Measurements from ENCODE around the gene C3.
"Not testable (repeated sequence)": the region's sequence is repeated elsewhere in the genome, so short reads cannot be mapped to it uniquely, and the experiment has no call there.

Gene C3

GRCh38 chr19:6754653-6755463 lies 34.4 kb upstream of the C3 start:
- Histone ChIP-seq H3K36me3 (ENCODE audit: insufficient read depth, low read depth, low read length) (peaks cover 29% of the 10 kb centered on the region), H3K27me3 (ENCODE audit: insufficient read depth, low read length) (no peaks in the 10 kb centered on the region), H3K4me1 (ENCODE audit: insufficient read depth, low read length) (peaks cover 4% of the 10 kb centered on the region; the same call in 1 of the 2 replicates), H3K27ac (ENCODE audit: low read length) (no peak overlapping the region), H3K9ac (ENCODE audit: low read depth, low read length) (no peak overlapping the region), H3K9me3 (ENCODE audit: insufficient read depth, low read depth, low read length) (no peaks in the 10 kb centered on the region), H3K4me3 (ENCODE audit: low read length) (no peak overlapping the region)

- no peaks in the 10 kb centered on the region for H3K27me3 ChIP-seq (ENCODE audit: insufficient read depth, low read length)
- no peak overlapping the region for H3K4me3 ChIP-seq (ENCODE audit: low read length)
- H3K4me1 ChIP-seq (ENCODE audit: insufficient read depth, low read length): peaks cover 4% of the 10 kb centered on the region; the same call in 1 of the 2 replicates
- no peaks in the 10 kb centered on the region for H3K9me3 ChIP-seq (ENCODE audit: insufficient read depth, low read depth, low read length)
- H3K27ac ChIP-seq (ENCODE audit: low read length): no peak overlapping the region
- peaks cover 36% of the 10 kb centered on the region for H3K36me3 ChIP-seq (ENCODE audit: insufficient read depth, low read depth, low read length)
- no peak overlapping the region for H3K9ac ChIP-seq (ENCODE audit: low read depth, low read length)
Measured at GRCh38 chr19:6754136-6754535, 33.7 kb upstream of the C3 start.

GRCh38 chr19:6753178-6754031 lies 33.0 kb upstream of the C3 start:
- peaks cover 4% of the 10 kb centered on the region; the same call in 1 of the 2 replicates for H3K4me1 ChIP-seq (ENCODE audit: insufficient read depth, low read length)
- H3K36me3 ChIP-seq (ENCODE audit: insufficient read depth, low read depth, low read length): peaks cover 43% of the 10 kb centered on the region
- peak overlapping the region; percentile 78 for H3K4me3 ChIP-seq (ENCODE audit: low read length)
- H3K27me3 ChIP-seq (ENCODE audit: insufficient read depth, low read length): no peaks in the 10 kb centered on the region
- H3K27ac ChIP-seq (ENCODE audit: low read length): peak overlapping the region; percentile 32
- peak overlapping the region; percentile 73; the same call in 1 of the 2 replicates for H3K9ac ChIP-seq (ENCODE audit: low read depth, low read length)
- no peaks in the 10 kb centered on the region for H3K9me3 ChIP-seq (ENCODE audit: insufficient read depth, low read depth, low read length)

- Histone ChIP-seq H3K4me3 (ENCODE audit: low read length) (peak overlapping the region; percentile 78), H3K27ac (ENCODE audit: low read length) (peak overlapping the region; percentile 32), H3K9me3 (ENCODE audit: insufficient read depth, low read depth, low read length) (no peaks in the 10 kb centered on the region), H3K4me1 (ENCODE audit: insufficient read depth, low read length) (peaks cover 4% of the 10 kb centered on the region; the same call in 1 of the 2 replicates), H3K9ac (ENCODE audit: low read depth, low read length) (peak overlapping the region; percentile 73; the same call in 1 of the 2 replicates), H3K27me3 (ENCODE audit: insufficient read depth, low read length) (no peaks in the 10 kb centered on the region), H3K36me3 (ENCODE audit: insufficient read depth, low read depth, low read length) (peaks cover 50% of the 10 kb centered on the region)
Measured at GRCh38 chr19:6752256-6753177, 32.1 kb upstream of the C3 start.

- Histone ChIP-seq H3K27ac (ENCODE audit: low read length) (no peak overlapping the region), H3K9ac (ENCODE audit: low read depth, low read length) (no peak overlapping the region), H3K36me3 (ENCODE audit: insufficient read depth, low read depth, low read length) (peaks cover 63% of the 10 kb centered on the region), H3K4me3 (ENCODE audit: low read length) (no peak overlapping the region), H3K9me3 (ENCODE audit: insufficient read depth, low read depth, low read length) (no peaks in the 10 kb centered on the region), H3K27me3 (ENCODE audit: insufficient read depth, low read length) (no peaks in the 10 kb centered on the region), H3K4me1 (ENCODE audit: insufficient read depth, low read length) (peaks cover 4% of the 10 kb centered on the region; the same call in 1 of the 2 replicates)
Measured at GRCh38 chr19:6751189-6751588, 30.7 kb upstream of the C3 start.

- Histone ChIP-seq H3K4me1 (ENCODE audit: insufficient read depth, low read length) (peaks cover 4% of the 10 kb centered on the region; the same call in 1 of the 2 replicates), H3K36me3 (ENCODE audit: insufficient read depth, low read depth, low read length) (peaks cover 73% of the 10 kb centered on the region), H3K27me3 (ENCODE audit: insufficient read depth, low read length) (no peaks in the 10 kb centered on the region), H3K27ac (ENCODE audit: low read length) (no peak overlapping the region), H3K4me3 (ENCODE audit: low read length) (no peak overlapping the region), H3K9me3 (ENCODE audit: insufficient read depth, low read depth, low read length) (no peaks in the 10 kb centered on the region), H3K9ac (ENCODE audit: low read depth, low read length) (no peak overlapping the region)
Measured at GRCh38 chr19:6750062-6750461, 29.6 kb upstream of the C3 start.

- not testable (repeated sequence) for H3K4me1 ChIP-seq (ENCODE audit: insufficient read depth, low read length); H3K27me3 ChIP-seq (ENCODE audit: insufficient read depth, low read length); H3K9ac ChIP-seq (ENCODE audit: low read depth, low read length); H3K27ac ChIP-seq (ENCODE audit: low read length); H3K4me3 ChIP-seq (ENCODE audit: low read length); H3K9me3 ChIP-seq (ENCODE audit: insufficient read depth, low read depth, low read length)
- peaks cover 83% of the 10 kb centered on the region for H3K36me3 ChIP-seq (ENCODE audit: insufficient read depth, low read depth, low read length)
Measured at GRCh38 chr19:6748543-6748942, 28.1 kb upstream of the C3 start.

- H3K4me3 ChIP-seq (ENCODE audit: low read length): no peak overlapping the region
- no peak overlapping the region for H3K9ac ChIP-seq (ENCODE audit: low read depth, low read length)
- no peak overlapping the region for H3K27ac ChIP-seq (ENCODE audit: low read length)
- peaks cover 10% of the 10 kb centered on the region for H3K4me1 ChIP-seq (ENCODE audit: insufficient read depth, low read length)
- H3K9me3 ChIP-seq (ENCODE audit: insufficient read depth, low read depth, low read length): no peaks in the 10 kb centered on the region
- peaks cover 86% of the 10 kb centered on the region for H3K36me3 ChIP-seq (ENCODE audit: insufficient read depth, low read depth, low read length)
- H3K27me3 ChIP-seq (ENCODE audit: insufficient read depth, low read length): no peaks in the 10 kb centered on the region
Measured at GRCh38 chr19:6745965-6746364, 25.5 kb upstream of the C3 start.

- Histone ChIP-seq H3K4me3 (ENCODE audit: low read length) (no peak overlapping the region), H3K27me3 (ENCODE audit: insufficient read depth, low read length) (no peaks in the 10 kb centered on the region), H3K9ac (ENCODE audit: low read depth, low read length) (peak overlapping the region; percentile 27; the same call in 1 of the 2 replicates), H3K9me3 (ENCODE audit: insufficient read depth, low read depth, low read length) (no peaks in the 10 kb centered on the region), H3K36me3 (ENCODE audit: insufficient read depth, low read depth, low read length) (peaks cover 74% of the 10 kb centered on the region), H3K4me1 (ENCODE audit: insufficient read depth, low read length) (peaks cover 10% of the 10 kb centered on the region), H3K27ac (ENCODE audit: low read length) (no peak overlapping the region)
Measured at GRCh38 chr19:6744381-6745301, 24.2 kb upstream of the C3 start.

GRCh38 chr19:6743714-6744380 lies 23.4 kb upstream of the C3 start:
- Histone ChIP-seq H3K4me3 (ENCODE audit: low read length) (no peak overlapping the region; the same call in 1 of the 2 replicates), H3K27ac (ENCODE audit: low read length) (no peak overlapping the region), H3K27me3 (ENCODE audit: insufficient read depth, low read length) (no peaks in the 10 kb centered on the region), H3K9ac (ENCODE audit: low read depth, low read length) (peak overlapping the region; percentile 27; the same call in 1 of the 2 replicates), H3K4me1 (ENCODE audit: insufficient read depth, low read length) (peaks cover 12% of the 10 kb centered on the region), H3K9me3 (ENCODE audit: insufficient read depth, low read depth, low read length) (no peaks in the 10 kb centered on the region), H3K36me3 (ENCODE audit: insufficient read depth, low read depth, low read length) (peaks cover 66% of the 10 kb centered on the region)

Measured in iPS-20b (cell line).